Brain microvascular endothelial cell (primary cell): ENCODE data around the gene TESPA1.

Source experiments
- DNase-seq: peaks from one replicate; pipeline ENCODE4 v3.0.0-alpha.2; 2020
- H3K27ac ChIP-seq: fragments of 250-450 bp; sonication (Bioruptor Pico); 2 replicates; pipeline ENCODE4 v1.5.1; 2020; ENCODE audit warnings: mild to moderate bottlenecking, moderate library complexity
- H3K27me3 ChIP-seq: fragments of 250-450 bp; sonication (Bioruptor Pico); replicated peaks from 2 replicates; pipeline ENCODE4 v1.5.1; 2020; ENCODE audit warnings: mild to moderate bottlenecking
- H3K36me3 ChIP-seq: fragments of 250-450 bp; sonication (Bioruptor Pico); replicated peaks from 2 replicates; pipeline ENCODE4 v1.5.1; 2020; ENCODE audit warnings: mild to moderate bottlenecking
- H3K4me3 ChIP-seq: 2 replicates; pipeline ENCODE4 v1.5.1; 2011; ENCODE audit warnings: low read depth, mild to moderate bottlenecking, control low read depth, low read length, moderate library complexity
- in situ Hi-C: cut with HindIII; loops from 2 replicates; pipeline ENCODE4 v1.10.0; 2017; ENCODE audit warnings: low sequenced_read_pairs, low pct_ligation_motif_present
- TF ChIP-seq, protein P1 (sequence below): IDR thresholded peaks from 2 replicates; pipeline ENCODE4 v1.5.1; 2011; ENCODE audit warnings: low read depth, mild to moderate bottlenecking, moderate library complexity, low read length, control low read depth, inconsistent platforms; ENCODE audit errors: missing control alignments

The TESPA1 gene

DNA sequence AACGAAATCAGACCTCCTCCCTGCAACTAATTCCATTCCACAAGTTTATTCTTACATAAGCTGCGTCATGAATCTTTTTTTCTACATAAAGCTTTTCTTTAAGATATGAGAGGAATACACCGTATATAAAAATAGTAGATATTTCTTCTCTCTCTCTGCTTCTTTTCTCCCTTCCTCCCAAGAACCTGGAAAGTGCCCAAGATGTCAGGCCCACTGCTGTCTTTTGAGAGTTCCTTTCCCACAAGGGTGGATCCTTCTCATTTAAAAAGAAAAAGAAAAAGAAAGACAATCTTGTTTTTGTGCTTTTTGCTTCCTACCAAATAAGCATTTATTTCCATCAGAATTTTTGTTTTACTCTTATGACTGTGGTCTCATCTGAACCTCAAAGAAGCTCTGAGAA lies 11.0 kb downstream of the TESPA1 start:
- in situ Hi-C loops = no loop called here
- no peak overlapping the region for H3K27ac ChIP-seq

DNA sequence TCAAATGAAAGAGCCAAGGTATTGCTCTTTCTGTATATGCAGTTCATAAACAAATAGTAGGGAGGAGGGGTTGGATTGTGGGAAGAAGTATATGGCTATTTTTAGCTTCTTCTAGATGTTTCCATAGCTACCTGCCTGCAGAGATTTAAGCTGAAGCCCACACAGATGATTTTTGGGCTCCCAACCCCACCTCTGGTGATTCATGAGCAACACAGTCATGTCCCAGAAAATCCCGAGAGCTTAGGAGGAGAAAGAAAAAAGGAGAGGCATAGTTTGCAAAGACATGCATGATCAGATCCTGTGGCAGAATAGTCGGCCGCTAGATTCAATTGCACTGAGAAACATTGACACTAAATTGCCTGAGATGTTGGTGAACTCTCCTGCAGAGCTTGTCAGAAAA lies 13.8 kb downstream of the TESPA1 start:
- in situ Hi-C loops = no loop called here
- H3K27ac ChIP-seq = no peak overlapping the region
- DNase-seq = no peak
- H3K4me3 ChIP-seq = no peak overlapping the region
- no peaks in the 10 kb centered on the region for H3K27me3 ChIP-seq
- TF ChIP-seq, protein P1, sequence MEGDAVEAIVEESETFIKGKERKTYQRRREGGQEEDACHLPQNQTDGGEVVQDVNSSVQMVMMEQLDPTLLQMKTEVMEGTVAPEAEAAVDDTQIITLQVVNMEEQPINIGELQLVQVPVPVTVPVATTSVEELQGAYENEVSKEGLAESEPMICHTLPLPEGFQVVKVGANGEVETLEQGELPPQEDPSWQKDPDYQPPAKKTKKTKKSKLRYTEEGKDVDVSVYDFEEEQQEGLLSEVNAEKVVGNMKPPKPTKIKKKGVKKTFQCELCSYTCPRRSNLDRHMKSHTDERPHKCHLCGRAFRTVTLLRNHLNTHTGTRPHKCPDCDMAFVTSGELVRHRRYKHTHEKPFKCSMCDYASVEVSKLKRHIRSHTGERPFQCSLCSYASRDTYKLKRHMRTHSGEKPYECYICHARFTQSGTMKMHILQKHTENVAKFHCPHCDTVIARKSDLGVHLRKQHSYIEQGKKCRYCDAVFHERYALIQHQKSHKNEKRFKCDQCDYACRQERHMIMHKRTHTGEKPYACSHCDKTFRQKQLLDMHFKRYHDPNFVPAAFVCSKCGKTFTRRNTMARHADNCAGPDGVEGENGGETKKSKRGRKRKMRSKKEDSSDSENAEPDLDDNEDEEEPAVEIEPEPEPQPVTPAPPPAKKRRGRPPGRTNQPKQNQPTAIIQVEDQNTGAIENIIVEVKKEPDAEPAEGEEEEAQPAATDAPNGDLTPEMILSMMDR = no peak
- H3K36me3 ChIP-seq = no peaks in the 10 kb centered on the region

More for the DNA sequence above, 11.0 kb downstream of the TESPA1 start:
- no peaks in the 10 kb centered on the region for H3K36me3 ChIP-seq
- no peaks in the 10 kb centered on the region for H3K27me3 ChIP-seq
- no peak for DNase-seq
- H3K4me3 ChIP-seq = no peak overlapping the region
- TF ChIP-seq, protein P1 = no peak

DNA sequence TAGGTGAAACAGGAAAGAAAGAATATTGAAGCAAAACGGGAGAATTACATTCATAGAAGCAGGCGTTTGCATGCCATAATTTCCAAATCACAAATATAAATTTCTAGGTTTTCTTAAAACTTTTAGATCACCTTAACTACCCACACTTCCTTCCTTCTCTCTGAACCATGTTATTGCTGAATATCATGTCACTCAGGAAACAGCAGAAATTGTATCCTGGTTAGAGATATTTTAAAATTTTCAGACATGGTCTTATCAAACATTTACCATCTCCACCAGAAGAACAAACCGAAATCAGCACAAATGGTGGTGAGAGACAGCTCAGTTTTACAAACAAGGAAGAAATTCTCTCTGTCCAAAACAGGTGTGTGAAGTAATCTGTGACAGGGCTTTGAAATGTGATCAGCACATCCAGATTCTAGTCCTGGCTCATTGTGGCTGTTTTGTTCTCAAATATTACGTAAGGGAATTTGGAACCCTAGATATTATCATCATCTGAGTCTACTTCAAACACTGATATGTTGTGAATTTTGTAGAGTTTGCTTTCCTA lies 16.3 kb downstream of the TESPA1 start:
- no peak for DNase-seq
- no peak overlapping the region for H3K4me3 ChIP-seq
- in situ Hi-C loops = no loop called here
- no peaks in the 10 kb centered on the region for H3K36me3 ChIP-seq
- no peak overlapping the region for H3K27ac ChIP-seq
- TF ChIP-seq, protein P1 = no peak
- no peaks in the 10 kb centered on the region for H3K27me3 ChIP-seq

DNA sequence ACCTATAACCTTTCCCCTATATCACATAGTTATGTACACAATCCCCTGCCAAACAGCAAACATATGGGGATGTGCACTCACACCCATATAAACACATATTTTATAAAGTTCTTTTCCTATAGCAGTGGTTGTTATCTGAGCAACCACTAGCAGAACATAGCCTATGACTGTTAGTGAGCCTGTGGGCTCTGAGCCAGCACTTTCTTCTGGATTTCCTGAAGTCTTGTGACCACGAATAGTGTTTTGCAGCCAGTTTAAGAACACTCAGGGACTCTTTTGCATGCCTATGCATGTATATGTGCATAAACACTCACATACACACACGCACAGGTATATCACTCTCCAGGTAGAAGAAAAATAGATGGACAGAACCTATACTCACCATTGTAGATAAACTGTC lies 17.1 kb downstream of the TESPA1 start:
- no peaks in the 10 kb centered on the region for H3K27me3 ChIP-seq
- in situ Hi-C loops = no loop called here
- H3K4me3 ChIP-seq = no peak overlapping the region
- no peak overlapping the region for H3K27ac ChIP-seq
- TF ChIP-seq, protein P1 = no peak
- no peak for DNase-seq
- no peaks in the 10 kb centered on the region for H3K36me3 ChIP-seq

DNA sequence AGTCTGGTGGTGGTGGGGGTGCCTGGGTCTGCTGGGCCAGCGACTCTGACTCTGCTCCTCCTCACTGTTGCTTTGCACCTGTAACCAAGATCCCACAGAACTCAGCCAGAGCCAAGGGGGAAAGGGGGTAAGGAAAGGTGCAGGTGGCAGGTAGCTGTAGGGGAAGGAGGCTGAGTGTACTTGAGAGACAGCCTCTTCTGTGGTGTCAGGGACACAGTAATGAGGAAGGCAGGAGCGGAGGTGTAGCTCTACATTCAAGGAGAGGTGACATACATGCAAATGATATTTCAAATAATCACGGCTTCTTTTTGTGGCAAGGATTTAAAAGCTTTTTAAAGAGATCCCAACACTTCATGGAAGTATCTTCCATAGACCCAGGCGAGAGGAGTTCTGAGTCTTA lies 23.4 kb downstream of the TESPA1 start:
- TF ChIP-seq, protein P1 = no peak
- H3K36me3 ChIP-seq = no peaks in the 10 kb centered on the region
- no peak overlapping the region for H3K27ac ChIP-seq
- no peaks in the 10 kb centered on the region for H3K27me3 ChIP-seq
- no peak for DNase-seq
- in situ Hi-C loops = no loop called here
- H3K4me3 ChIP-seq = no peak overlapping the region

DNA sequence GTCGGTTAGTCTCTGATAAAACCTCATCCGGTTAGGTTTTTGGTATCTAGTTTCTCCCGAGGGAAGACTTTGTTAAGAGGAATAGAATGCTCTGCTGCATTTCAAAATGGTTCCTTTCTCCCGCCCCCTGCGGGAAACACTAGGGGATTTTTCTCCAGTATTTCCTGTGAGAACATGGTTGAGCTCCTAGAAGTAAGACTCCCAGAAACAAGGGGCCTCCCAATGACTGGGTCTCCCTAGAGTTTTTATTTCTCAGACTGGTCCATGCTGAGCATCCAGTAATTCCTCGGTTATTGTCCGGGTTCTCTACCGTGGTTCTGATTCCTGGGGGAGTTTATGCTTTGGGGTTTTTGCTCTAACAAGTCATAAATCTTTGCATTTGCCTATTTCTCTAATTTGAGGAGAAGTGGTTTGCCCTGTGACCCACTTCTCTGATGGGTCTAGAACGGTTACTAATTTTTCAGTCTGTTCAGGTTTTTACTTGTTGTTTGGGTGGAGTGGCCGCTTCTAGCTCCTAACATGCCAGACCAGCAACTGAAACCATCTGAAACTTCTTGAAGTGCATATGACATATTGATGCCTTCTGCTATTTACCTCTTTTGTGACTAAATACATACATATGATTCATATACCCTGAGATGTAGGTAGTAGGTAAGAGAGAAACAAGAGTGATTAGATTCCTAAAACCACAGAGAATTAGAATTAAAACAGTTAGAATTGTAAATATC lies 25.1 kb downstream of the TESPA1 start:
- in situ Hi-C loops = no loop called here
- H3K4me3 ChIP-seq = no peak overlapping the region
- no peak overlapping the region for H3K27ac ChIP-seq
- TF ChIP-seq, protein P1 = no peak
- no peaks in the 10 kb centered on the region for H3K27me3 ChIP-seq
- no peaks in the 10 kb centered on the region for H3K36me3 ChIP-seq
- DNase-seq = no peak
